HepG2 (cell line): Measurements from ENCODE around the gene HOXD3. TPM values are rescaled to one million over a fixed set of nuclear protein-coding genes. Genes with fewer than 3 reads are reported as not detected.

ENCODE experiments used
- SNRNP70 ChIP-seq: fragments of 200-400 bp; formaldehyde crosslinking; IDR thresholded peaks from 2 replicates; pipeline ENCODE4 v1.6.1; 2017; ENCODE audit warnings: mild to moderate bottlenecking, low read depth, low read length, moderate library complexity
- TBX2 ChIP-seq: sonication (generic); formaldehyde crosslinking; IDR thresholded peaks from 2 replicates; pipeline ENCODE4 v1.5.0; 2020; ENCODE audit warnings: missing genetic modification reagents, mild to moderate bottlenecking, borderline replicate concordance
- THAP11 ChIP-seq: IDR thresholded peaks from 2 replicates; pipeline ENCODE4 v1.6.1; 2016; ENCODE audit warnings: missing biosample characterization, missing genetic modification reagents
- ZBTB38 ChIP-seq: sonication (generic); formaldehyde crosslinking; IDR thresholded peaks from 2 replicates; pipeline ENCODE4 v1.5.1; 2020; ENCODE audit warnings: mild to moderate bottlenecking, missing genetic modification reagents
- ZNF253 ChIP-seq: sonication (generic); formaldehyde crosslinking; IDR thresholded peaks from 2 replicates; pipeline ENCODE4 v1.8.0; 2022; ENCODE audit warnings: mild to moderate bottlenecking, missing genetic modification reagents, borderline replicate concordance
- ZNF335 ChIP-seq: sonication (generic); formaldehyde crosslinking; IDR thresholded peaks from 2 replicates; pipeline ENCODE4 v1.4.0; 2020; ENCODE audit warnings: missing genetic modification reagents
- ZNF569 ChIP-seq: sonication (generic); formaldehyde crosslinking; IDR thresholded peaks from 2 replicates; pipeline ENCODE4 v1.5.0; 2020; ENCODE audit warnings: mild to moderate bottlenecking, missing genetic modification reagents, moderate library complexity, borderline replicate concordance
- ZNF816 ChIP-seq: sonication (generic); formaldehyde crosslinking; IDR thresholded peaks from 2 replicates; pipeline ENCODE4 v1.8.0; 2022; ENCODE audit warnings: missing genetic modification reagents, mild to moderate bottlenecking, borderline replicate concordance
- polyA plus RNA-seq, 8 experiments: library from polyadenylated mRNA; depleted of rRNA in 3 of 8; stranded (reverse) in 7 of 8; unstranded in 1 of 8; fragments of >200 nt; fragmentation: Illumina TruSeq in 4 of 8; extraction: Trizol in 4 of 8; gene quantifications; 2 replicates each; pipeline versions ENCODE4 v1.2.1 to v1.2.3, GENCODE V29; 2011 to 2016; ENCODE audit warnings: low read depth in 4 of 8, missing spikeins in 1 of 8, mixed read lengths in 1 of 8; ENCODE audit not compliant: insufficient read depth in 1 of 8
- total RNA-seq, 5 experiments: library from RNA; depleted of rRNA; stranded (reverse); fragments of >200 nt; fragmentation: Illumina TruSeq; extraction: Trizol; gene quantifications; 2 replicates each; pipeline ENCODE4 v1.2.3, GENCODE V29; 2016; ENCODE audit warnings: low read depth in 1 of 5
- TF ChIP-seq, protein P1 (sequence below), 2 experiments: sonication (generic) in 1 of 2; formaldehyde crosslinking in 1 of 2; IDR thresholded peaks; 2 replicates each; pipeline versions ENCODE4 v1.4.0 to v1.6.1; 2016 to 2020; ENCODE audit warnings: borderline replicate concordance in 1 of 2, low read depth in 1 of 2, mild to moderate bottlenecking in 1 of 2, missing genetic modification reagents in 1 of 2
- TF ChIP-seq, protein P2 (sequence below): sonication (generic); formaldehyde crosslinking; IDR thresholded peaks from 2 replicates; pipeline ENCODE4 v1.9.0; 2022; ENCODE audit warnings: missing genetic modification reagents, mild to moderate bottlenecking, borderline replicate concordance
- TF ChIP-seq, protein P3 (sequence below): IDR thresholded peaks from 2 replicates; pipeline ENCODE4 v1.6.1; 2012; ENCODE audit warnings: inconsistent platforms
- TF ChIP-seq, protein P4 (sequence below), 2 experiments: sonication (generic) in 1 of 2; formaldehyde crosslinking in 1 of 2; IDR thresholded peaks; 2 replicates each; pipeline versions ENCODE4 v1.4.0 to v1.6.1; 2018 to 2020; ENCODE audit warnings: missing genetic modification reagents in 2 of 2, borderline replicate concordance in 1 of 2, low read depth in 1 of 2, mild to moderate bottlenecking in 1 of 2, missing biosample characterization in 1 of 2
- TF ChIP-seq, protein P5 (sequence below): sonication (generic); formaldehyde crosslinking; IDR thresholded peaks from 2 replicates; pipeline ENCODE4 v1.8.1; 2022; ENCODE audit warnings: mild to moderate bottlenecking, missing genetic modification reagents

The HOXD3 gene
- total and polyA plus RNA-seq, 2 of the 13 experiments (the other 11 are each of a cell fraction or from before 2014, with no cell fraction given), result 0.05 to 0.09 TPM

DNA sequence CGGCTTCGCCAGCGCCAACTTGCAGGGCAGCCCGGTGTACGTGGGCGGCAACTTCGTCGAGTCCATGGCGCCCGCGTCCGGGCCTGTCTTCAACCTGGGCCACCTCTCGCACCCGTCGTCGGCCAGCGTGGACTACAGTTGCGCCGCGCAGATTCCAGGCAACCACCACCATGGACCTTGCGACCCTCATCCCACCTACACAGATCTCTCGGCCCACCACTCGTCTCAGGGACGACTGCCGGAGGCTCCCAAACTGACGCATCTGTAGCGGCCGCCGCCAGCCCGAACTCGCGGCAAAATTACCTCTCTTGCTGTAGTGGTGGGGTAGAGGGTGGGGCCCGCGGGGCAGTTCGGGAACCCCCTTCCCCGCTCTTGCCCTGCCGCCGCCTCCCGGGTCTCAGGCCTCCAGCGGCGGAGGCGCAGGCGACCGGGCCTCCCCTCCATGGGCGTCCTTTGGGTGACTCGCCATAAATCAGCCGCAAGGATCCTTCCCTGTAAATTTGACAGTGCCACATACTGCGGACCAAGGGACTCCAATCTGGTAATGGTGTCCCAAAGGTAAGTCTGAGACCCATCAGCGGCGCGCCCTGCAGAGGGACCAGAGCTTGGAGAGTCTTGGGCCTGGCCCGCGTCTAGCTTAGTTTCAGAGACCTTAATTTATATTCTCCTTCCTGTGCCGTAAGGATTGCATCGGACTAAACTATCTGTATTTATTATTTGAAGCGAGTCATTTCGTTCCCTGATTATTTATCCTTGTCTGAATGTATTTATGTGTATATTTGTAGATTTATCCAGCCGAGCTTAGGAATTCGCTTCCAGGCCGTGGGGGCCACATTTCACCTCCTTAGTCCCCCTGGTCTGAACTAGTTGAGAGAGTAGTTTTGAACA lies 15.1 kb downstream of the HOXD3 start (continued):
- TF ChIP-seq, protein P1, sequence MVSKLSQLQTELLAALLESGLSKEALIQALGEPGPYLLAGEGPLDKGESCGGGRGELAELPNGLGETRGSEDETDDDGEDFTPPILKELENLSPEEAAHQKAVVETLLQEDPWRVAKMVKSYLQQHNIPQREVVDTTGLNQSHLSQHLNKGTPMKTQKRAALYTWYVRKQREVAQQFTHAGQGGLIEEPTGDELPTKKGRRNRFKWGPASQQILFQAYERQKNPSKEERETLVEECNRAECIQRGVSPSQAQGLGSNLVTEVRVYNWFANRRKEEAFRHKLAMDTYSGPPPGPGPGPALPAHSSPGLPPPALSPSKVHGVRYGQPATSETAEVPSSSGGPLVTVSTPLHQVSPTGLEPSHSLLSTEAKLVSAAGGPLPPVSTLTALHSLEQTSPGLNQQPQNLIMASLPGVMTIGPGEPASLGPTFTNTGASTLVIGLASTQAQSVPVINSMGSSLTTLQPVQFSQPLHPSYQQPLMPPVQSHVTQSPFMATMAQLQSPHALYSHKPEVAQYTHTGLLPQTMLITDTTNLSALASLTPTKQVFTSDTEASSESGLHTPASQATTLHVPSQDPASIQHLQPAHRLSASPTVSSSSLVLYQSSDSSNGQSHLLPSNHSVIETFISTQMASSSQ (IDR thresholded peaks at IDR 0.05; ENCODE audit: low read depth), result no peak
- TF ChIP-seq, protein P1 (CRISPR knock-in tag; IDR thresholded peaks at IDR 0.05; ENCODE audit: borderline replicate concordance), result no peak
- TF ChIP-seq, protein P2, sequence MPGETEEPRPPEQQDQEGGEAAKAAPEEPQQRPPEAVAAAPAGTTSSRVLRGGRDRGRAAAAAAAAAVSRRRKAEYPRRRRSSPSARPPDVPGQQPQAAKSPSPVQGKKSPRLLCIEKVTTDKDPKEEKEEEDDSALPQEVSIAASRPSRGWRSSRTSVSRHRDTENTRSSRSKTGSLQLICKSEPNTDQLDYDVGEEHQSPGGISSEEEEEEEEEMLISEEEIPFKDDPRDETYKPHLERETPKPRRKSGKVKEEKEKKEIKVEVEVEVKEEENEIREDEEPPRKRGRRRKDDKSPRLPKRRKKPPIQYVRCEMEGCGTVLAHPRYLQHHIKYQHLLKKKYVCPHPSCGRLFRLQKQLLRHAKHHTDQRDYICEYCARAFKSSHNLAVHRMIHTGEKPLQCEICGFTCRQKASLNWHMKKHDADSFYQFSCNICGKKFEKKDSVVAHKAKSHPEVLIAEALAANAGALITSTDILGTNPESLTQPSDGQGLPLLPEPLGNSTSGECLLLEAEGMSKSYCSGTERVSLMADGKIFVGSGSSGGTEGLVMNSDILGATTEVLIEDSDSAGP (CRISPR knock-in tag), result peak; percentile 40; the same call in 1 of the 2 replicates
- TF ChIP-seq, protein P3, sequence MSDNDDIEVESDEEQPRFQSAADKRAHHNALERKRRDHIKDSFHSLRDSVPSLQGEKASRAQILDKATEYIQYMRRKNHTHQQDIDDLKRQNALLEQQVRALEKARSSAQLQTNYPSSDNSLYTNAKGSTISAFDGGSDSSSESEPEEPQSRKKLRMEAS, result peak; percentile 24; the same call in 1 of the 2 replicates
- TF ChIP-seq ZNF816, result no peak
- peak; percentile 88 for TF ChIP-seq ZBTB38 (CRISPR knock-in tag)
- TF ChIP-seq, protein P4, sequence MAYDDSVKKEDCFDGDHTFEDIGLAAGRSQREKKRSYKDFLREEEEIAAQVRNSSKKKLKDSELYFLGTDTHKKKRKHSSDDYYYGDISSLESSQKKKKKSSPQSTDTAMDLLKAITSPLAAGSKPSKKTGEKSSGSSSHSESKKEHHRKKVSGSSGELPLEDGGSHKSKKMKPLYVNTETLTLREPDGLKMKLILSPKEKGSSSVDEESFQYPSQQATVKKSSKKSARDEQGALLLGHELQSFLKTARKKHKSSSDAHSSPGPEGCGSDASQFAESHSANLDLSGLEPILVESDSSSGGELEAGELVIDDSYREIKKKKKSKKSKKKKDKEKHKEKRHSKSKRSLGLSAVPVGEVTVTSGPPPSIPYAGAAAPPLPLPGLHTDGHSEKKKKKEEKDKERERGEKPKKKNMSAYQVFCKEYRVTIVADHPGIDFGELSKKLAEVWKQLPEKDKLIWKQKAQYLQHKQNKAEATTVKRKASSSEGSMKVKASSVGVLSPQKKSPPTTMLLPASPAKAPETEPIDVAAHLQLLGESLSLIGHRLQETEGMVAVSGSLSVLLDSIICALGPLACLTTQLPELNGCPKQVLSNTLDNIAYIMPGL (CRISPR knock-in tag; IDR thresholded peaks at IDR 0.05; ENCODE audit: borderline replicate concordance in 1 of 2, low read depth in 1 of 2), result no peak
- no peak for TF ChIP-seq ZNF569
- TF ChIP-seq ZNF335 (CRISPR knock-in tag), result no peak
- TF ChIP-seq, protein P5, sequence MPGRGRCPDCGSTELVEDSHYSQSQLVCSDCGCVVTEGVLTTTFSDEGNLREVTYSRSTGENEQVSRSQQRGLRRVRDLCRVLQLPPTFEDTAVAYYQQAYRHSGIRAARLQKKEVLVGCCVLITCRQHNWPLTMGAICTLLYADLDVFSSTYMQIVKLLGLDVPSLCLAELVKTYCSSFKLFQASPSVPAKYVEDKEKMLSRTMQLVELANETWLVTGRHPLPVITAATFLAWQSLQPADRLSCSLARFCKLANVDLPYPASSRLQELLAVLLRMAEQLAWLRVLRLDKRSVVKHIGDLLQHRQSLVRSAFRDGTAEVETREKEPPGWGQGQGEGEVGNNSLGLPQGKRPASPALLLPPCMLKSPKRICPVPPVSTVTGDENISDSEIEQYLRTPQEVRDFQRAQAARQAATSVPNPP (CRISPR knock-in tag), result no peak
- no peak for TF ChIP-seq THAP11
- no peak for TF ChIP-seq SNRNP70
- TF ChIP-seq TBX2 (CRISPR knock-in tag), result no peak
- TF ChIP-seq ZNF253 (CRISPR knock-in tag), result no peak
- TF ChIP-seq, all 625 proteins: peak for 31
